Progenitor cell of endocrine pancreas (in vitro differentiated cells): Measurements from ENCODE around the gene TECRL. TPM values are rescaled to one million over a fixed set of nuclear protein-coding genes. Genes with fewer than 3 reads are reported as not detected.

Source experiments
- DNase-seq: peaks from one replicate; pipeline ENCODE4 v3.0.0; 2021; ENCODE audit warnings: low spot score; ENCODE audit not compliant: unreplicated experiment
- H3K27ac Mint-ChIP-seq: 2 replicates; pipeline ENCODE4 v1.8.0; 2021; ENCODE audit warnings: mild to moderate bottlenecking, moderate library complexity, mixed read lengths
- H3K27me3 Mint-ChIP-seq: 2 replicates; pipeline ENCODE4 v1.8.0; 2021; ENCODE audit warnings: mixed read lengths
- H3K36me3 Mint-ChIP-seq: 2 replicates; pipeline ENCODE4 v1.8.0; 2022; ENCODE audit warnings: mixed read lengths; ENCODE audit not compliant: insufficient read depth
- H3K4me1 Mint-ChIP-seq: 2 replicates; pipeline ENCODE4 v1.8.0; 2021; ENCODE audit warnings: low read depth, mixed read lengths
- H3K4me3 Mint-ChIP-seq: 2 replicates; pipeline ENCODE4 v1.8.0; 2021; ENCODE audit warnings: low read depth, mild to moderate bottlenecking, moderate library complexity, mixed read lengths
- H3K9me3 Mint-ChIP-seq: 2 replicates; pipeline ENCODE4 v1.8.0; 2021; ENCODE audit warnings: low read depth, mixed read lengths
- CTCF ChIP-seq: fragments of 200-600 bp; sonication (generic); IDR thresholded peaks from one replicate; pipeline ENCODE4 v1.5.0; 2021; ENCODE audit warnings: antibody characterized with exemption, mild to moderate bottlenecking; ENCODE audit not compliant: unreplicated experiment
- total RNA-seq: library from RNA; stranded (reverse); gene quantifications from 2 replicates; pipeline ENCODE4 v1.2.1, GENCODE V29; 2021

TECRL gene
- total RNA-seq, 1 donor from 2014 or later: not detected

- Mint-ChIP-seq H3K4me1 (no peaks in the 10 kb centered on the region), H3K27me3 (no peaks in the 10 kb centered on the region), H3K27ac (no peak overlapping the region), H3K4me3 (no peak overlapping the region), H3K9me3 (no peaks in the 10 kb centered on the region), H3K36me3 (no peaks in the 10 kb centered on the region)
- no peak for DNase-seq
- no peak for TF ChIP-seq CTCF
These were observed 136.8 kb downstream of the TECRL start for GRCh38 chr4:64272432-64272831.

GRCh38 chr4:64271601-64272081 is 137.6 kb downstream of the TECRL start:
- DNase-seq: no peak
- Mint-ChIP-seq H3K9me3 (no peaks in the 10 kb centered on the region), H3K4me1 (no peaks in the 10 kb centered on the region), H3K36me3 (no peaks in the 10 kb centered on the region), H3K27ac (no peak overlapping the region), H3K4me3 (no peak overlapping the region), H3K27me3 (no peaks in the 10 kb centered on the region)
- no peak for TF ChIP-seq CTCF

- no peak for TF ChIP-seq CTCF
- Mint-ChIP-seq H3K27ac (no peak overlapping the region), H3K36me3 (no peaks in the 10 kb centered on the region), H3K27me3 (no peaks in the 10 kb centered on the region), H3K4me1 (no peaks in the 10 kb centered on the region), H3K9me3 (peaks cover 6% of the 10 kb centered on the region), H3K4me3 (no peak overlapping the region)
- no peak for DNase-seq
These were observed 142.6 kb downstream of the TECRL start for GRCh38 chr4:64266669-64267068.

- no peaks in the 10 kb centered on the region for H3K4me1 Mint-ChIP-seq
- H3K9me3 Mint-ChIP-seq: peaks cover 6% of the 10 kb centered on the region
- no peaks in the 10 kb centered on the region for H3K36me3 Mint-ChIP-seq
- no peak overlapping the region for H3K4me3 Mint-ChIP-seq
- no peak for DNase-seq
- no peak overlapping the region for H3K27ac Mint-ChIP-seq
- H3K27me3 Mint-ChIP-seq: no peaks in the 10 kb centered on the region
- no peak for TF ChIP-seq CTCF
These were observed 143.0 kb downstream of the TECRL start for GRCh38 chr4:64266263-64266662.

- Mint-ChIP-seq H3K4me1 (no peaks in the 10 kb centered on the region), H3K27me3 (no peaks in the 10 kb centered on the region), H3K27ac (no peak overlapping the region), H3K9me3 (peaks cover 5% of the 10 kb centered on the region), H3K36me3 (no peaks in the 10 kb centered on the region), H3K4me3 (no peak overlapping the region)
- no peak for DNase-seq
- no peak for TF ChIP-seq CTCF
These were observed 157.5 kb downstream of the TECRL start for GRCh38 chr4:64251781-64252180.
